Measurements from ENCODE around the gene ASB4. TPM values are rescaled to one million over a fixed set of nuclear protein-coding genes. Genes with fewer than 3 reads are reported as not detected.

Gene ASB4
- total and polyA plus RNA-seq, 5 donors, result 1.2 to 3.8 (median 1.6) TPM

DNA sequence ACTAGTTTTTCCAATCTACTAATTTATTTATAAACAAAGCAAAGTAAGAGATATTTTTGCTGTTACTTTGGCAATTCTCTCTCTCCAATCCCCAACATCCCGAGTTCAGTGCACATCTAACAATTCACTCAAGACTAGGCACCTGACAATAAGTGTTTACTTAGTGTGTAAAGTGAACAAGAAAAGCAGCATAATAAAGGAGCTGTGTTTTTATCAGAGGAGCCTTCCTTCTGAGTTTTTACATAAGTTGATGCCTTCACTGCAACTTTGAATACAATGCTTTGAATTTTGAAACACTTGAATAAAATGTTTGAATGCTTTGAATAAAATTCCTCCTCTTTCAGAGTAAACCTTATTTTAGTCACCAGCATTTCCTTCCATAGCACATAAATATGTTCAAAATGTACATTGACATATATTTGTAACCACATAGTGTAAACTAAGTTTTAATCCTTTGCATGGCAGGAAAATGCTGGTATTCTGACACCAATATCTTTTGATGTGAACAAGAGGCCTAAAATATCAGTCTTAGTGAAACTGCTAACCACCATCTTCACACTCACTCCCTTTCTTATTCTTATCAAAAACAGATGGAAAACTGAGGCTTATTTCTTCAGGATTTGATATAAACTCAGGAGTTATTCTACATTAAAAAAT is 99.2 kb downstream of the ASB4 start:
- H3K9me3 ChIP-seq (ENCODE audit: control insufficient read depth, low read length), result no peaks in the 10 kb centered on the region
- intact Hi-C loops (cut with DNase I), result loop anchor here in 1 of 4 donors (5.0 kb wide), 1 partner anchor 33 kb away; no protein-coding TSS in a partner anchor
- no peak for DNase-seq
- peaks cover 3% of the 10 kb centered on the region for H3K4me1 ChIP-seq (ENCODE audit: control insufficient read depth, insufficient read depth, low read length)
- no peak overlapping the region for H3K4me3 ChIP-seq (ENCODE audit: low read length)
- 83% methylated on average over 1 of the region's 1 CpG for WGBS
- no peak for ATAC-seq
- H3K27me3 ChIP-seq (ENCODE audit: control insufficient read depth, insufficient read depth), result no peaks in the 10 kb centered on the region
- H3K27ac ChIP-seq (ENCODE audit: low read length), result no peak overlapping the region

DNA sequence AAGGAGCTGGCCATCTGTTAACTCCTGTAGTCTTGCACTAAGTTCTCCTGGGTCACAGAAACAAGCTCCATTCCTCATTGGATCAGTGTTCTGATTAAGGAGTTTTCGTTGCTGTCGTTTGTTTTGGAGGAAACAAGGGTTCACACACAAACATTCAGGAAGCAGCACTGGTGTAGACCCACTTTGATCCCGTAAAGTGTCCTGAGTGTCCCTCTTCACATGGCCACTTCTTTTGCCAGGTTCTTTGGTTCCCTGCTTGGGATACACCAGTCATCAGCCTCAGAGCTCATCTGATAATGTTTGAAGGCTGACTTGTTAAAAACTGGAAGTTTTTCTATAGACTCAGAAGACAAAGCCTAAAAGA is 99.7 kb downstream of the ASB4 start:
- no peaks in the 10 kb centered on the region for H3K9me3 ChIP-seq (ENCODE audit: control insufficient read depth, low read length)
- H3K4me3 ChIP-seq (ENCODE audit: low read length), result no peak overlapping the region
- no peak for ATAC-seq
- no peak for DNase-seq
- peaks cover 3% of the 10 kb centered on the region for H3K4me1 ChIP-seq (ENCODE audit: control insufficient read depth, insufficient read depth, low read length)
- peak overlapping the region; percentile 32 for H3K27ac ChIP-seq (ENCODE audit: low read length)
- intact Hi-C loops (cut with DNase I), result loop anchor here in 1 of 4 donors (5.0 kb wide), 1 partner anchor 33 kb away; no protein-coding TSS in a partner anchor
- WGBS, result 60% methylated on average over 3 of the region's 3 CpGs
- no peaks in the 10 kb centered on the region for H3K27me3 ChIP-seq (ENCODE audit: control insufficient read depth, insufficient read depth)

DNA sequence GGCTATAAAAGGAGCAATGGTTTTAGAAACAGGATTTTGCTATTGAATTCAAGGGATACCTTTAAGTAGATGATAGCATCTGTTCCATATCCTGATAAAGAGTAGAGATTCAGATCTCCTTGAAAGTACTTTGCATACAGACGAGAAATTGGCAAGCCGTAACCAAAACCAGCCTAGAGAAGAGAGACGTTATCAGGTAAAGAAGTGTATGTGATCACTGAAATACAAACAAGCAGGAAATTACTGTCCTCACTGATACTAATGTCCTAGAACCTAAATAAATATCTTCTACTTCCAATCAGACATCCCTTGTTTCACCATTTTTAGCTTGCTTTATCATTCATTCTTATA is 101.2 kb downstream of the ASB4 start:
- peaks cover 3% of the 10 kb centered on the region for H3K4me1 ChIP-seq (ENCODE audit: control insufficient read depth, insufficient read depth, low read length)
- ATAC-seq, result no peak
- WGBS, result 66% methylated on average over 3 of the region's 3 CpGs

DNA sequence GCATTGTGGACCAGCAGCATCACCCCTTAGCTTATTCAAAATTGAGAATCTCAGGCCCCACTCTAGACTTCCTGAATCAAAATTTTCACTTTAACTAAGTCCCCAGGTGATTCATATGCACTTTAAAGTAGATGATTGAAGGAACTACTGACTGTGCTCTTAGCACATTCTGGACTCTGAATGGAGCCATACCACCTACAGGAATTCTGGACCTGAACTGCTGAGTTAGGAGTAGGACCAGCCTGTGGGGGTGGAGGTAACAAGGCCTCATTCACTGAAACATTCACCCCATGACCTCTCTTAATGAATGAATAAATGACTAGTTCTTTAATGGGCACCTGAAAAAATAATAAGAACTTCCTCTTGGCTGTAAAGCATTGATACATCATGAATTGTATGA is 103.3 kb downstream of the ASB4 start:
- Histone ChIP-seq H3K4me1 (ENCODE audit: control insufficient read depth, insufficient read depth, low read length) (peaks cover 3% of the 10 kb centered on the region), H3K27ac (ENCODE audit: low read length) (peak overlapping the region; percentile 41), H3K9me3 (ENCODE audit: control insufficient read depth, low read length) (no peaks in the 10 kb centered on the region), H3K27me3 (ENCODE audit: control insufficient read depth, insufficient read depth) (no peaks in the 10 kb centered on the region), H3K4me3 (ENCODE audit: low read length) (peak overlapping the region; percentile 36)
- peak in 1 of 2 donors; percentile 9 for ATAC-seq
- DNase-seq, result no peak
- intact Hi-C loops (cut with DNase I), result loop anchor here in 1 of 4 donors (5.0 kb wide), 1 partner anchor 37 kb away; no protein-coding TSS in a partner anchor

More for the DNA sequence above, 101.2 kb downstream of the ASB4 start:
- no peak for DNase-seq
- intact Hi-C loops (cut with DNase I), result loop anchor here in 1 of 4 donors (5.0 kb wide), 1 partner anchor 35 kb away; no protein-coding TSS in a partner anchor
- Histone ChIP-seq H3K4me3 (ENCODE audit: low read length) (peak overlapping the region; percentile 4), H3K9me3 (ENCODE audit: control insufficient read depth, low read length) (no peaks in the 10 kb centered on the region), H3K27me3 (ENCODE audit: control insufficient read depth, insufficient read depth) (no peaks in the 10 kb centered on the region), H3K27ac (ENCODE audit: low read length) (no peak overlapping the region)

DNA sequence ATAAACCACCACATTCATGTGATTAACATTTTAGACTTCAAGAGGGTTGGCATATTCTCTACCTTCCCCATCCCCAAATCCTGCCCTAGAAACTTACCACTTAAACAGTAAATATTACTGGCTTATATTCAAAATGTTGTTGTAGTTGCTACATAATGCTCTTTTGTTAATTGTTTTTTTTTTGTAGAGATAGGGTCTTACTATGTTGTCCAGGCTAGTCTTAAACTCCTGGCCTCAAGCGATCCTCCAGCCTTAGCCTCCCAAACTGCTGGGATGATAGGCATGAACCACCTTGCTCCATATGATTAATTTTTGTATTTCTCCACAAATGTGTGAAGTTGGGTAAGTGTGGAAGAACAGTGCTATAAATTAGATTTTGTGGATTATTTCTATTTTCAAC is 104.0 kb downstream of the ASB4 start:
- Histone ChIP-seq H3K9me3 (ENCODE audit: control insufficient read depth, low read length) (no peaks in the 10 kb centered on the region), H3K4me3 (ENCODE audit: low read length) (peak overlapping the region; percentile 36), H3K4me1 (ENCODE audit: control insufficient read depth, insufficient read depth, low read length) (peaks cover 3% of the 10 kb centered on the region), H3K27me3 (ENCODE audit: control insufficient read depth, insufficient read depth) (no peaks in the 10 kb centered on the region), H3K27ac (ENCODE audit: low read length) (peak overlapping the region; percentile 68)
- 100% methylated on average over 1 of the region's 1 CpG for WGBS
- ATAC-seq, result no peak
- intact Hi-C loops (cut with DNase I), result loop anchor here in 3 of 4 donors (5.0 to 10.0 kb wide), 3 partner anchors 37 to 95 kb away; no protein-coding TSS in a partner anchor
- no peak for DNase-seq

Other genes starting within 250 kb of the ASB4 start
- under 1 TPM in 1 of 4 donors, not detected in 3; 0.47 TPM for gene PON1, start 161.4 kb upstream of the ASB4 start, total RNA-seq
- gene PON1, start 161.4 kb upstream of the ASB4 start, polyA plus RNA-seq, result not detected
- 1 to 10 TPM; 1.0 to 1.9 (median 1.4) TPM for gene PON3, start 89.6 kb upstream of the ASB4 start, total RNA-seq
- 1.8 TPM for gene PON3, start 89.6 kb upstream of the ASB4 start, polyA plus RNA-seq
- gene PON2, start 50.9 kb upstream of the ASB4 start, total RNA-seq, result 10 to 100 TPM; 47.6 to 69.0 (median 61.4) TPM
- gene PON2, start 50.9 kb upstream of the ASB4 start, polyA plus RNA-seq, result 51.0 TPM
- 100 to 1,000 TPM in 2 of 4 donors, 10 to 100 TPM in 2; 53.0 to 842 (median 103) TPM for gene PDK4, start 110.6 kb downstream of the ASB4 start, total RNA-seq
- gene PDK4, start 110.6 kb downstream of the ASB4 start, polyA plus RNA-seq, result 133 TPM

Measured in right cardiac atrium (tissue), 5 donors.